Effector memory CD4-positive, alpha-beta T cell (primary cell): ENCODE results near the gene NPRL2.

Experiments used
- DNase-seq, 3 donors: peaks; one replicate each; pipeline ENCODE4 v3.0.0-alpha.2; 2020
- H3K27ac ChIP-seq: 2 replicates; pipeline ENCODE4 v1.7.0; 2013; ENCODE audit warnings: mild to moderate bottlenecking, low read length, moderate library complexity; ENCODE audit not compliant: insufficient read depth, poor library complexity, severe bottlenecking
- H3K27me3 ChIP-seq: replicated peaks from 2 replicates; pipeline ENCODE4 v1.7.0; 2013; ENCODE audit warnings: mild to moderate bottlenecking, low read length; ENCODE audit not compliant: insufficient read depth, control insufficient read depth, poor library complexity, severe bottlenecking
- H3K36me3 ChIP-seq: 2 replicates; pipeline ENCODE4 v1.7.0; 2013; ENCODE audit warnings: mild to moderate bottlenecking, low read length, moderate library complexity; ENCODE audit not compliant: control insufficient read depth, insufficient read depth
- H3K4me1 ChIP-seq: 2 replicates; pipeline ENCODE4 v1.7.0; 2013; ENCODE audit warnings: low read length, mild to moderate bottlenecking; ENCODE audit not compliant: control insufficient read depth, insufficient read depth, poor library complexity, severe bottlenecking
- H3K4me3 ChIP-seq: 2 replicates; pipeline ENCODE4 v1.7.0; 2013; ENCODE audit warnings: low read length, low read depth, mild to moderate bottlenecking; ENCODE audit not compliant: insufficient read depth, poor library complexity, severe bottlenecking
- H3K9me3 ChIP-seq: 2 replicates; pipeline ENCODE4 v1.7.0; 2013; ENCODE audit warnings: mild to moderate bottlenecking, low read length, moderate library complexity; ENCODE audit not compliant: control insufficient read depth

The NPRL2 gene

DNA sequence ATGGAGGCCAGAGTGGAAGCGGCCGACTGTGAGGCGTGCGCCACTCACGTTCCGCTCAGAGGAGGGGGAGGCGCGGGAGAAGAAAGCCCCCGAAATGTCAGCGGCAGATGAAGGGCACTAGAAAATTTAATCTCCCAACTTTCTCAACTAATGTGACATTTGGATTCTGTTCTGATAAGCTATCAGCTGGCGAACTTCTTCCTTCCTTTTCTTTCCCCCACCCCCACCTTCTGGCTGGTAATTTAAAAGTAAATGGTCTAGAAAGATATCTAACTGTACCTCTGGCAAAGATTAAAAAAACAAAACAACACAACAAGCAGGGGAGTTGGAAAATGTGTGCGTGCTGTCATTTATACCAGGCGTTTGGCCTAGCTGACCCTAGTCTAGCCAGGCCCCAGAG lies 35.2 kb upstream of the NPRL2 start:
- Histone ChIP-seq H3K27me3 (no peaks in the 10 kb centered on the region), H3K9me3 (no peaks in the 10 kb centered on the region), H3K36me3 (no peaks in the 10 kb centered on the region), H3K27ac (no peak overlapping the region), H3K4me3 (no peak overlapping the region), H3K4me1 (no peaks in the 10 kb centered on the region)
- DNase-seq = no peak

DNA sequence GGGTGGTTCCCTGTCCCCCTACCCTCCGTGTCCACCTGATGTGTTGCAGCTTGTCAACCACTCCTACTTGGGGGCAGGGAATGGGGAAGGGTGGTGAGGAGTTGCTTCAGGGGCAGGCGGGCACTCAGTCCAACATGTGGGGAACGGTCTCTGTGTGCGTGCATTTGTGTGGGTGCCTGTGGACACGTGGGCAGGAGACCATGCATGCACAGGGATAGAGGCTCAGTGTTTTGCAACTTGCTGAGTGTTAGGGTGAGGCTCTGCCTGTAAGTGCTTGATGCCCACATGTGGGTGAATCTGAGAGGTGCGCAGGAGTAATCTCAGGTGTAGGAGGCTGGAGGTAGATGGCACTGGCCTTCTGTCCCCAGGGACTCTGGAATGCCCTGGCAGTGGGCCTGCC lies 33.2 kb upstream of the NPRL2 start:
- no peaks in the 10 kb centered on the region for H3K27me3 ChIP-seq
- H3K4me3 ChIP-seq = no peak overlapping the region

DNA sequence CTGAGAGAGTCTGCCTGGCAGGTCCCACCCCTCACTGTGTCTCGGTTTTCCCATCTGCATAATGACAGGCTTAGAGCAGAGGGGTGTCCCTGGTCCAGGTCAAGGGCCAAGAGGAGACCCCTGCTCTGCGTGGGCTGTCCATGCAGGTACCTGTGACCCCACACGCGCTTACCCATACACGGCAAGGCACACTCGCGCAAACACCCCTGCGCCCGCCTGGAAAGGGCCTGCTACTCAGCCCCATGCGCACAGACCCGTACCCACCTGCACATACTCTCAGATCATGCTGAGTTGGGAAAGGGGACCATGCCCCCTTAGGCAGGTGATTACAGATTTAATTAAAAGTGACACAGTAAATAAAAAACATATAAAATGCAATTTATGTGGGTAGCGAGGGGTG lies 32.1 kb upstream of the NPRL2 start:
- H3K36me3 ChIP-seq = no peaks in the 10 kb centered on the region
- no peaks in the 10 kb centered on the region for H3K27me3 ChIP-seq
- no peak overlapping the region for H3K4me3 ChIP-seq
- H3K27ac ChIP-seq = no peak overlapping the region
- H3K4me1 ChIP-seq = no peaks in the 10 kb centered on the region
- H3K9me3 ChIP-seq = no peaks in the 10 kb centered on the region
- DNase-seq = no peak

More for the DNA sequence above, 33.2 kb upstream of the NPRL2 start:
- DNase-seq = no peak
- Histone ChIP-seq H3K4me1 (no peaks in the 10 kb centered on the region), H3K9me3 (no peaks in the 10 kb centered on the region), H3K27ac (no peak overlapping the region), H3K36me3 (no peaks in the 10 kb centered on the region)

DNA sequence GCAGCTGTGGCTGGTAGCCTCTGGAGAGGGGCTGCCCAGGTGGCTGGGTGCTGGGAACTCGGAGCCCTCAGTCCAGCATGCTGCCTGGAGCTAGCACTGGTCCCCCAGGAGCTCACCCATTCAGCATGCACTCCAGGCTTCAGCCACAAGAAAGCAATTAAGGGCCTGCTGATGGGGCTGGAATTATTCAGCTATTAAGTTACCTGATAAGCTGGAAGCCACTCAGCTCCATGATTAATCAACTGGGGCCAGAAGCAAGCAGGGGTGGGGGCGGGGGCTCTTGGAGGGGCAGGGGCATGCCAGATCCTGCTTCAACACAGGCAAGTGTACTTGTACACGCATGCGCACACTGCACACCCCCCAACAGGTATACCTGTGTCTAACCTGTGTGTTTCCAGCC lies 30.8 kb upstream of the NPRL2 start:
- no peaks in the 10 kb centered on the region for H3K27me3 ChIP-seq
- H3K4me3 ChIP-seq = no peak overlapping the region
- no peak overlapping the region for H3K27ac ChIP-seq
- DNase-seq = no peak
- no peaks in the 10 kb centered on the region for H3K4me1 ChIP-seq
- no peaks in the 10 kb centered on the region for H3K9me3 ChIP-seq
- no peaks in the 10 kb centered on the region for H3K36me3 ChIP-seq

DNA sequence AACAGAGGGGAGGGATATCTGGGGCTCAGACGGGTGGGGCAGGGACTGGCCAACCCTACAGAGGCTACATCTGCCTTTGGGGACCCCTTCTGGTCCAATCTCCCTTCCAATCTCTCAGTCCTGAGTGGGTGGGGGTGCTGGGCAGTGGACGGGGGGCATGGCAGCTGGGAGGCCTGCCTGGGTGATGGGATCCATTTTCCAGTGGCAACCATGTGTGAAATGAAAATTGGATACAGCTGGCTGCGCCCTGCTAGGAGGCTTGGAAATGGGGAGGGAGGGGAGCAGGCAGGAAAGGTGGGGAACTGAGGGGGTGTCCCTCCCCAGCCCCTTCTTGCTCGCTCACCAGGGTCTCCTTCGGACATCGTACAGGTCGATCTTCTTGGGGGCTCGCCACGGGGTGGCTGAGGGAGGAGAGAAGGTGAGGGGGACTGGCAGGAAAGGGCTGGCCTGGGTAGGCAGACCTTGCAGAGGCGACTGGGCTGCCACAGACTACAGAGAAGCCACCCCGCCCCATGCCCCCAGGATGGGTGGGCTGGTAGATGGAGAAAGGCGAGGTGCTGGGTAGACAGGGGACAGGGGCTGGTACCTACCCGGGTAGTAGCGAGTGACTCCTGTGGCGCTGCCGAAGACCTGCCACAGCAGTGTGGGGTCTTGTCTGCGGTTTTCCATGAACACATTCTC lies 30.0 kb upstream of the NPRL2 start:
- Histone ChIP-seq H3K27ac (no peak overlapping the region), H3K9me3 (no peaks in the 10 kb centered on the region), H3K36me3 (no peaks in the 10 kb centered on the region), H3K4me1 (no peaks in the 10 kb centered on the region), H3K4me3 (no peak overlapping the region), H3K27me3 (no peaks in the 10 kb centered on the region)
- DNase-seq = no peak

DNA sequence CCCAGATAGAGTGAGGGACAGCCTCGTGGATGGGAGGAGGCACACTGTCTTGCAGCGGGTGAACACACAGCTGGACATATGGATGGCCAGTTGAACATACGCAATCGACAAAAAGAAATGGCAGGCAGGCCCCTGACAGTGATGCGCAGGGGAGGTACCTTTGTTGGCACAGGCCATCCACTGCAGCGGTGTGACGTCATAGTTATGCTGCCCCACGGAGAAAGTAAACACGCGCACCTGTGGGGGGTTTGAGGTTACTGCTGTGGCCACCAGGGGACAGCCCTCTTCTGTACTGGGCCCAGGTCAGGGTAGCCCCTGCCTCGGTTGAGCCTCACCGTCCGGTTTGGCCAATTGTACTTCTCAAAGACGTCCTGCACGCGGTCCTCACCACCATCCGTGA lies 28.2 kb upstream of the NPRL2 start:
- H3K9me3 ChIP-seq = no peaks in the 10 kb centered on the region
- no peaks in the 10 kb centered on the region for H3K4me1 ChIP-seq
- H3K36me3 ChIP-seq = no peaks in the 10 kb centered on the region
- no peak for DNase-seq
- H3K27me3 ChIP-seq = no peaks in the 10 kb centered on the region
- no peak overlapping the region for H3K4me3 ChIP-seq
- H3K27ac ChIP-seq = no peak overlapping the region

DNA sequence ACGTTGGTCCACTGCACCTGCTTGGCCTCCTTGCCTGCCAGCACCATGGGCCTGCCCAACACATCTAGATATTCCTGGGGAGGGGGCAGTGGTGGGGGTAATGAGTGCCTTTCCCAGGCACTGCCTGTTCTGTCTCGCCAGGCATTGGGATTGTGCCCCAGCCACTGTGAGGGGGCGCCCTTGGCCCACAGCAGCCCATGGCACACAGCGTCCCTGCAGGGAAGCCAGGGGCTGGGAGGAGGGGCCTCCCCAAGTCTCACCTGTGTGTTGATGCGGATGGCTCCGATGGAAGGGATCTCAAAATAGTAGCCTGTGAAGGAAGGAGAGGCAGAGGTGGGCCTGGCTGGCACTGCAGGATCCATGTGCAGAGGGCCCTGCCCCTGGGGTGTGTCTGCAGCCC lies 27.4 kb upstream of the NPRL2 start:
- DNase-seq = no peak
- H3K27ac ChIP-seq = no peak overlapping the region
- no peaks in the 10 kb centered on the region for H3K4me1 ChIP-seq
- H3K9me3 ChIP-seq = no peaks in the 10 kb centered on the region
- no peaks in the 10 kb centered on the region for H3K27me3 ChIP-seq
- no peaks in the 10 kb centered on the region for H3K36me3 ChIP-seq
- no peak overlapping the region for H3K4me3 ChIP-seq

DNA sequence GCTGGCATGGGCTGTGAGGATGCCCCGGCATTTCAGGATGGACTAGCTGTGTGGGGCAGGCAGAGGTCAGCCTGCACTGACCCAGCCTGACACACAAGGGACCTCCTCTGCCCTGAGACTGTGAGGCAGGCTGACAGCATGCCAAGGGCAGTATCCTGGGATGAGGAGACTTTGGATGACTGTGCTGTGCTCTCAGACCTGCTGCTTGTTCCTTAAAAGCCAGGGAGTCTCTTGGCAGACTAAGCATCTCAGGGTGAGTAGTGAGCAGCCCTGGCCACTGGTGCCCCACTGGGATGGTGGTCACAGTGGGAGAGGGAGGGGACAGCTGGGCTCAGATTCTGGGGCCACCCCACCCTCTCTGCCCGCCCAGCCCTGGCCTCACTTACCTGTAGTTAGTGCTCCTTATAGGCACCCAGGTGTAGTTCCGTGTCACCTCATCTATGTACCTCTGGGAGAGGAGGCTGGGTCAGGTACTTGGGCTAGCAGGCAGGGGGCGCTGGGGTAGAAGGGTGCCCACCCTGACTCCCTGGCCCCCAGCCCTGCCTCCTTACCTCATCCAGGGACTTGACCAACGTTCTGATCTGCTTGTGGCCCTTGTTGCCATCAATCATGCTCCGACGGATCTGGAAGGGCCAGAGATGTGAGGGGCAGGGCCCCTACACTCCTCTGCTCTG lies 24.8 kb upstream of the NPRL2 start:
- Histone ChIP-seq H3K9me3 (no peaks in the 10 kb centered on the region), H3K27ac (no peak overlapping the region), H3K36me3 (no peaks in the 10 kb centered on the region), H3K4me3 (no peak overlapping the region), H3K4me1 (no peaks in the 10 kb centered on the region), H3K27me3 (no peaks in the 10 kb centered on the region)
- no peak for DNase-seq

DNA sequence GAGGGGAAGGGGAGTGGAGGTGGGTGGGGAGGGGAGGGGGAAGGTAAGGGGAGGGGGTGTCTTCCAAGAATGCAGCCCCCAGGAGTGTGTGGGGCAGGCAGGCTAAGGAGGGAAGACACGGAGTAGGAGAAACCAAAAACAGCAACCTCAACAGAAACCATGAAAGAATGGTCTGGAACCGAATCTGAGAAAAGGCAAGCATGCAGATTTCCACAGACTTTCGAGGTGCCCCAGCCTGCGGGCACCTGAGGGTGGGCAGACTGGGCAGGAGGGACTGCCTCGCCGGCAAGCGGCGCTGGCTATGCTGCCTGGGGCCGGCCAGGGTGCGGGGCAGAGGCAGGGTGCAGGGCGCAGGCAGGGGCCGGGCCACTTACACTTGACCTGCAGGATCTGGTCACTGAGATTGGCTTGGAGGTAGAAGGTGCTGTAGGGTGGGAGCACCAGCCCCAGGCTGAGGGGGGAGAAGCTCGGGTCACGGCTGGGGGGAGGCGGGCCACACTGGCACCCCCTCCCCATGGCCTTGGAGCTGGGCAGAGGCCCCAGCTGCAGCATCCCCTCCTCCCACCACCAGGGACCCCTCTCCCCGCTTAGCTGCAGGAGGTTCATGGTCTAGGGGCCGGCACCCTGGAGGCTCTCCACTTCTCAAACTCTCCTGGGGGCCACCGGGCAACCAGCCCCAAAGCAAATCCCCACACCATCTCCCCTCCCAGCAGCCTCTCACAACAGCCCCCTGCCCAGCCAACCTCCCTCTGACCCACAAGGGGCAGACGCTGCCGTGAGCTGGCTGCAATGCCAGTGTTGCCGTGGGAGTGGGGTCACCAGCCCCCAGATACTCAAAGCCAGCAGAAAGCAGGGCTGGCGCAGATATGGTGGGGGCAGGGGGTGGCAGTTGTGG lies 24.0 kb upstream of the NPRL2 start:
- no peak overlapping the region for H3K4me3 ChIP-seq
- no peak overlapping the region for H3K27ac ChIP-seq
- H3K4me1 ChIP-seq = no peaks in the 10 kb centered on the region
- H3K36me3 ChIP-seq = no peaks in the 10 kb centered on the region
- no peak for DNase-seq
- no peaks in the 10 kb centered on the region for H3K9me3 ChIP-seq
- no peaks in the 10 kb centered on the region for H3K27me3 ChIP-seq
